GM13977 (cell line): ENCODE results near the gene NEIL1.

ENCODE experiments used
- DNase-seq: peaks from one replicate; pipeline ENCODE4 v3.0.0; 2012; ENCODE audit warnings: low spot score
- CTCF ChIP-seq: IDR thresholded peaks from 2 replicates; pipeline ENCODE4 v1.5.1; 2012; ENCODE audit warnings: mild to moderate bottlenecking, control low read depth; ENCODE audit not compliant: insufficient read depth; ENCODE audit errors: extremely low read depth, missing control alignments
- in situ Hi-C: fragments of 300-500 bp; cut with MboI; formaldehyde crosslinking; loops from one replicate; pipeline ENCODE4 v1.12.0; 2022; ENCODE audit warnings: low sequenced_read_pairs, low pct_unique_long_range_greater_than_20kb, mixed read lengths, inconsistent platforms; ENCODE audit not compliant: unreplicated experiment

The NEIL1 gene

GRCh38 chr15:75353604-75354003 is 6.8 kb downstream of the NEIL1 start:
- DNase-seq, result no peak
- in situ Hi-C loops, result loop anchor here (25.0 kb wide), 1 partner anchor 284 kb away; the partner anchor contains the start of genes IMP3, SNUPN and SNX33
- no peak for TF ChIP-seq CTCF

- TF ChIP-seq CTCF, result no peak
- no peak for DNase-seq
- in situ Hi-C loops, result loop anchor here (25.0 kb wide), 1 partner anchor 283 kb away; the partner anchor contains the start of genes IMP3, SNUPN and SNX33
These were observed 7.6 kb downstream of the NEIL1 start for GRCh38 chr15:75354454-75354853.

- TF ChIP-seq CTCF, result no peak
- peak; percentile 15 for DNase-seq
- in situ Hi-C loops, result loop anchor here (25.0 kb wide), 1 partner anchor 282 kb away; the partner anchor contains the start of genes IMP3, SNUPN and SNX33
These were observed 8.5 kb downstream of the NEIL1 start for GRCh38 chr15:75355369-75355768.

- no peak for TF ChIP-seq CTCF
- in situ Hi-C loops, result loop anchor here (25.0 kb wide), 1 partner anchor 281 kb away; the partner anchor contains the start of genes IMP3, SNUPN and SNX33
- DNase-seq, result no peak
These were observed 9.2 kb downstream of the NEIL1 start for GRCh38 chr15:75356006-75356405.

GRCh38 chr15:75356517-75356916 is 9.7 kb downstream of the NEIL1 start:
- DNase-seq, result no peak
- in situ Hi-C loops, result loop anchor here (25.0 kb wide), 1 partner anchor 281 kb away; the partner anchor contains the start of genes IMP3, SNUPN and SNX33
- TF ChIP-seq CTCF, result no peak

- no peak for TF ChIP-seq CTCF
- DNase-seq, result no peak
- in situ Hi-C loops, result loop anchor here (25.0 kb wide), 1 partner anchor 279 kb away; the partner anchor contains the start of genes IMP3, SNUPN and SNX33
These were observed 11.3 kb downstream of the NEIL1 start for GRCh38 chr15:75357976-75358673.
